A549 treated with RU486 at 1 μM for 4 hours (cell line): ENCODE data around the gene IGDCC3. TPM values are rescaled to one million over a fixed set of nuclear protein-coding genes. Genes with fewer than 3 reads are reported as not detected.

Source experiments
- total RNA-seq: library from RNA; stranded (reverse); fragments of 200-300 nt; extraction: Qiagen RNA extraction; gene quantifications from 5 replicates; pipeline ENCODE4 v1.2.3, GENCODE V29; 2022; ENCODE audit warnings: low read depth

IGDCC3 gene
- 0.10 to 0.20 TPM (median 0.14 TPM) in 5 replicates for total RNA-seq

GRCh38 chr15:65377976-65378366, at the start of gene IGDCC3:
Gene IGDCC3 (minus strand): TSS chr15:65378002. CDS start chr15:65377788, 214 bp downstream.

GRCh38 chr15:65304381-65305149, 73.2 kb downstream of the IGDCC3 start, which contains the start of gene RNU5B-1:
Gene RNU5B-1 (plus strand): TSS chr15:65304677.

GRCh38 chr15:65286704-65287519, 90.9 kb downstream of the IGDCC3 start, which contains the start of gene PARP16:
Gene PARP16 (minus strand): TSS chr15:65286883. CDS start chr15:65286426, 457 bp downstream.

Other genes with a start within 250 kb of the IGDCC3 start
- 21.6 to 31.2 TPM (median 30.0 TPM) in 5 replicates for gene PDCD7, start 244.2 kb downstream of the IGDCC3 start, total RNA-seq
- 41.1 to 61.7 TPM (median 52.7 TPM) in 5 replicates for gene CLPX, start 192.7 kb downstream of the IGDCC3 start, total RNA-seq
- gene CILP, start 166.5 kb downstream of the IGDCC3 start, total RNA-seq: 0.04 to 0.09 TPM (median 0.05 TPM) in 5 replicates
- 9.1 to 11.1 TPM (median 9.9 TPM) in 5 replicates for gene PARP16, start 91.1 kb downstream of the IGDCC3 start, total RNA-seq
- gene RNU5A-1, start 82.0 kb downstream of the IGDCC3 start, total RNA-seq: not detected in 5 replicates
- not detected in 5 replicates for gene RNU5B-1, start 73.3 kb downstream of the IGDCC3 start, total RNA-seq
- 1.8 to 2.8 TPM (median 2.4 TPM) in 5 replicates for gene IGDCC4, start 44.9 kb upstream of the IGDCC3 start, total RNA-seq
- gene DPP8, start 139.7 kb upstream of the IGDCC3 start, total RNA-seq: 15.8 to 31.4 TPM (median 25.6 TPM) in 5 replicates
- gene HACD3, start 152.5 kb upstream of the IGDCC3 start, total RNA-seq: 98.9 to 156 TPM (median 147 TPM) in 5 replicates
- gene INTS14, start 233.1 kb upstream of the IGDCC3 start, total RNA-seq: 41.8 to 48.9 TPM (median 43.2 TPM) in 5 replicates
- gene SLC24A1, start 243.9 kb upstream of the IGDCC3 start, total RNA-seq: 1.7 to 5.0 TPM (median 3.7 TPM) in 5 replicates